GM21360 (cell line): Measurements from ENCODE around the gene CSTB.

Experiments
- ATAC-seq: cut with Tn5 transposase; IDR thresholded peaks from one replicate; pipeline ENCODE4 v1.9.1; 2021; ENCODE audit warnings: mild to moderate bottlenecking, moderate library complexity; ENCODE audit not compliant: unreplicated experiment

Gene CSTB

DNA sequence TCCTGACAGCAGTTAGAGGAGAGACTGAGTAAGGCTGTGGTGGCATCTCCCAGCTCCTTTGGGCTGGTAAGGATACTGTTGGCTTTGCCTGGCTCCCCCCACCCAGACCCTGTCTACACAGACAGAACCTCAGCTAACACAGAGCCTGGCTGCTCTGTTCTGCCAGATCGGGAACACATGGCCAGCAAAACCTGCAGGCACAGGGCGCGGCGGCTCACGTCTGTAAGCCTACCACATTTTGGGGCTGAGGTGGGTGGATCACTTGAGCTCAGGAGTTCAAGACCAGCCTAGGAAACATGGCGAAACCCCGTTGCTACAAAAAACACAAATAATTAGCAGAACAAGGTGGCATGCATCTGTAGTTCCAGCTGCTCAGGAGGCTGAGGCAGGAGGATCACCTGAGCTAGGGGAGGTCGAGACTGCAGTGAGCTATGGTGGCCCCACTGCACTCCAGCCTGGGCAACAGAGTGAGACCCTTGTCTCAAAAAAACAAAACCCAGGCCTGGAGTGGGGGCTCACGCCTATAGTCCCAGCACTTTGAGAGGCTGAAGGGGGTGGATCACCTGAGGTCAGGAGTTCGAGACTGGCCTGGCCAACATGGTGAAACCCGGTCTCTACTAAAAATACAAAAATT is 6.7 kb downstream of the CSTB start:
- no peak for ATAC-seq

DNA sequence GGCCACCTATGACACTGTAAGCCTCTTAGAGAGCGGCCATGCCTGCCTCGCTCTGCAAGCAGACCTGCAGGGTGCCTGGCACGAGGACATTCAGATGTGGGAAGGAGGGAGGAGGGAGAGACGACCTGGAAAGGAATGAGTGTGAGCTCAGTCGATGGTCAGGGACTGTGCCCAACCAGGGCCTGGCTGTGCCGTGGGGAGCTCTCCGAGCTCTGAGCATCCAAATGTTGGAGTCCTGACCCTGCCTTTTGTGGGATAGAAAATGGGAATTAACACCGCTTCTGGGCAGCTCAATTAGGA is 7.3 kb downstream of the CSTB start:
- no peak for ATAC-seq

GRCh38 chr21:43767984-43768867 is 7.9 kb downstream of the CSTB start:
- ATAC-seq: no peak

DNA sequence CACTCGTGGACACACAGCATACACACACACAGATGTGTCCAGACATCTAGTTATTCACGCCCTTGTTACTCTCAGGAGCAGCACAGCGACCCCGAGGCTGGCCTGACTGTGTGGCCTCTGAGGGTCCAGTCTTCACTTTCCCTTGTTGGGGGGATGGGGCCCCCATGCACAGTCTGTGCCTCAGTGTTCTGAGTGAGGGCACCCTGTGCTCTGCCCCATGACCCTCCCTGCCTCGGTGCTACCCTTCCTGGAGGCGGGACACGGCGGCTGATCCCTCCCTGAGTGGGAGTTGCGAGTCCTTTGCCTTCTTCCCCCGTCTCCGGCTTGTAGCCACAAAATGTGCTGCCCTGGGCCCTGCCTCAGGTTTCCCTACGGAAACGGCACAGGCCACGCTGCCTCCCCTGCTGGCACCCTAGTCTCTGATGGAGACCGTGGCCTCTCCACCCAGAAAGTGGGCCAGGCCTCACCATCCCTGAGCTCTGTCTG is 8.6 kb downstream of the CSTB start:
- no peak for ATAC-seq

- ATAC-seq: no peak
These were observed 9.2 kb downstream of the CSTB start for GRCh38 chr21:43766734-43767497.

- no peak for ATAC-seq
These were observed 11.3 kb downstream of the CSTB start for GRCh38 chr21:43764576-43765495.

DNA sequence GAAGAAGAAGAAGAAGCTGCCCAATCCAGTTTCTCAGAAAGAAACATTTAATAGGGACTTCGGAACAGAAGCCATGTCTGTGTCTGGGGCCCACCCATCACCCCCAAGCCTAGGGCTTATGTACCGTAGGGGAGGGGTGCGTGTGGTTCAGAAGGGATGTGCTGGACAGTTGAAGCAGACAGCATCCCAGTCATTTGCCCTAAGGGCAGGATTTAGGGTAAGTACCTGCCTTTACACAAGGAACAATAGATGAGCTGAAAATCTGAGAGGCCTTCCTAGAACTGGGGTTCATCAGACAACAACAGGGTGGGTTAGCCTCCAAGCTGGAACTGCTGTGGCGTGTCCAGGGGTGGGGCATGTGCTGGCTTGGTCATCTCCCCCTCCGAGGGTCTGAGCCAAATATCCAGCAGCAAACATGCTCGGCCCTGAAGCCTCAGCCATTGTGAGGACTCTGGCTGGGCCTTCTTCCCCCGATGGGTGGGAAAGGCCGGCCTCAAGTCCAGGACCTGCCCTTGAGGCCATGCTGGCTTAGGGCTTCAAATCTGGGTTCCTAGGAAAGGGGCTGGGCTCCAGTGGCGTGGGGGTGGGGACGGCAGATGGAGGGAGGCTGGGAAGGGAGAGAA is 12.1 kb downstream of the CSTB start:
- no peak for ATAC-seq

DNA sequence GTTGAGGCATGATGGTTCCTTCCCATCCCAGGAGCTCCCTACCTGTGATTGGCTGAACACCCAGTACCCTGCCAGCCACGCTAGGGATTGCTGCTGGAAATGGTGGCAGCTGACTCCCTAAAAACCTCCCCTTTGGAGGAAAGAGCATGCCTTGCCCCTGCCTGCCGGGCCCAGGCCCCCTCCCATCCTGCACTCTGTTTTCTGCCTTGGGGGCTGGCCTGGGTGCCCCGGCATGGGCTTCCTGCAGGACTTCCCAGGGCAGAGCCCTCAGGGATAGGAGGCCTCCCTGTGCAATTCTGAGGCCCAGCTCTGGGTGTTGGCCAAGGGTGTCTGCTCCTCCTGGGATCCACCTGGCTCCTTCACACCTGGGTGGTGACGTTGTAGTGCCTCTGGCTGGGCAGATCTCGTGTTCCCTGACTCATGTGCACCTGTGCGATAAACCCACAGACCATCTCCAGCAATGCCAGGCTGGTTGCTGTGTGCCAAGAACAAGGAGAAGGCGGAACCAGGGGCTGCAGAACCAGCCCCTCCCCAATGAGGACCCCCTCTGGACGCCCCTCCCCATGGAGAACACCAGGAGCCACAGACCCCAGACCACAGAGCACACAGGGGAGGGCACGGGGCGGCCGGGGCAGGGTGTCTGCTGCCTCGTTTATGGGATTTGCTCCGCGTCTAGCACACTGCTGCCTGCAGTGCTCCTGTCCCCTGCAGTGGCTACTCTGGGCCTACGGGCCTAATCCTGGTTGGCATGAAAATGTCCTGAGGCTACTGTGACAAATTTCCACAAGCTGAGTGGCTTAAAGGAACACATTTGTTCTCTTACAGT is 13.6 kb downstream of the CSTB start:
- no peak for ATAC-seq

GRCh38 chr21:43761886-43762285 is 14.2 kb downstream of the CSTB start:
- no peak for ATAC-seq

DNA sequence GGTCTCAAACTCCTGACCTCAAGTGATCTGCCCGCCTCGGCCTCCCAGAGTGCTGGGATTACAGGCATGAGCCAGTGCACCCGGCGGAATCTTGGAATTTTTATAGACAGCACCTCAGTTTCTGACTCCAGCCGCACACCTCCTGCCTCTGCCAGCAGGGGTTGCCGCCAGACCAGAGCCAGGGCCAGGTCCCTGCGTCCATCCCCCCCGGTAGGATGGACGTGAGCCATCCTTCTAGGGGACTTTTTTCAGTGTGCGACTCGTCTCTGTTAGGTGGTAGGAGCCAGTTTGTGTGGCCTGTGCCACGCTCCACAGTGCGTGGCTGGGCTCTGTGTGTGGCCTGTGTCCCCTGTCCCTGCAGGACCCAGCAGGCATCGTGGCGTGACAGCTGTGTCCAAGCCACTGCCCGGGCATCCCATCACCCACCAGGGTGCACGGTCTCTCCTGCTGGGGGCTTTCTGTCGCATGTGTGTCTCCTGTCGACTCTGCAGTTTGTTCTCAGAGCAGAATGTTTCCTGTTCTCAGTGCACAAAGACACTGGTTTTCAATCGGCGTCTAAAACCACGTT is 15.6 kb downstream of the CSTB start:
- ATAC-seq: no peak

DNA sequence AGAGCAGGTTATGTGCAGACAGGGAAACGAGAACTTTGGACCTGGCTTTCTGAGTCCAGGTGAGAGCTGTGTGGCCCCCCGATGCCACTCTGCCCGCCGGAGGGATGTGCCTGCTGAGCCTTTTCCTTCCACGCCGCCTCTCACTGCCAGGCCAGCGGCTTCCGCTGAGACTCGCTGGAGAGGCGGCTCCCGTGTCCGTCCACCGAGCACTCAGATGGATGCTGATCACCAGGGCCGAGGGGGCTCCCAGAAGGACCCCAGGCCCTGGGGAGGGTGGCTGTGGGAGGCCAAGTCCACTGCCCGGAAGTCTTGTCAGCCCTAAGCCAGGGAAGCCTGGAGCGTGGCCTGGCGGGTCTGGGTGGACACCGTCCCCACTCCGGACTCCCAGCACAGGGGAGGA is 16.5 kb downstream of the CSTB start:
- ATAC-seq: no peak

DNA sequence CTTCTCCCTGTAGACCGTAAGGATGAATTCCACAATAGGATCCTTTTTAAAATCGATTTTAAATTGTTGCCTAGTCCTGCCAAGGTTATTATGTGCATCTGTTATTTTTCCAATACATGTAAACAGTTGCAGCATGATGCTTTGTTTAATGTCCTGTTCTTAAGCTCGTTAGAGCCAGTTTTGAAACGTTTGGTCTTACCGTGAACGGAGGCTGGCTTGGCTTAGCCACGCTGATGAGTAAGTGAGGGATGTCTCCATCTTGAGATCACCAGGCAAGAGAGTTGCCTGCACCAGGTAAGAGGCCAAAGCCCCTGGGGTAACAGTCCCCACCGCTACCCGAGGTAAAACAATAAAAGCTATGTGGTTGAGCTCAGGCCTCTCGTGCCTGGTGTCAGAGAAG is 17.3 kb downstream of the CSTB start:
- ATAC-seq: no peak

DNA sequence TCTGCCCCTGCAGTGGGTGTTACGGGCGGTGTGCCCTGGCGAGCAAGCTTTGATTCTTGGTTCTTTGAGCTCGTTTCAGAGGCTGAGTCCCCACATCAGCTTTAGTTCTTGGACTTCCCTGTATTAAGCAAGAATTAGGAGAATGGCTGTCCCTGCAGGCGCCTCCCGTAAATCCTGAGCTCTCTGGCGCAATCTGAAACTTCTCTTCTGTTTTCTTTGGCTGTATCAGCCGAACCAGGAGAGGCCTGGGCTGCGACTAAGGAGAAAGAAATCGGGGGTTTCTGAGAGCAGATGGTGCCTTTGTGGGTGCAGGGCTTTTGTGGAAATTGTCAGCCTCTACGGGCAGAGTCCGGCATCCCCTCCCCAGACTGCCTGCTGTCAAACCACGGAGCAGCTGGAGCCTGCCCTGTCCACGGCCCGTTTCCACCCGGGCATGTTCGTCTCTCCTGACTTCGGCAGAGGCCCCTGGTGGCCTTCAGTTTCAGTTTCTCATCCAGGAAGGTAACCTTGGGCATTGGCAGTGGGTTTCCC is 17.9 kb downstream of the CSTB start:
- no peak for ATAC-seq

DNA sequence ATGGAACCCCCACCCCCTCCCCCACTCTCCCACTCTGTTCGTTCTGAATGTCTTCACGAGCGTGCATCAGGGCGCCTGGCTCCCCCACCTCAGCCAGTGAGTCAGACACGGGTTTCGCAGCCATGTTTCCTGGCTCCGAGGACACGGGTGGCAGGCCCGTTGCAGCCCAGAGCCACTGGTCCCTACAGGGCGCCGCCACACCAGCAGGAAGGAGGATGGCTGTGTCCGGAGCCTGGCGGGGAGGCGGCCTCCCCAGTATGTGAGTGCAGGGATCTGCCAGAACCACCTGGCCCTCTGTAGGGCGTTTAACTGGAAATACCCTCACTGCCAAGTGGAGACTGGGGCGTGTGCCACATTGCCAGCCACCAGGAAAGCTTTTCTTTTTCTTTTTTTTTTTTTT is 18.5 kb downstream of the CSTB start:
- no peak for ATAC-seq

- no peak for ATAC-seq
These were observed 20.1 kb downstream of the CSTB start for GRCh38 chr21:43755820-43756594.

GRCh38 chr21:43754948-43755781 is 20.9 kb downstream of the CSTB start:
- ATAC-seq: no peak

DNA sequence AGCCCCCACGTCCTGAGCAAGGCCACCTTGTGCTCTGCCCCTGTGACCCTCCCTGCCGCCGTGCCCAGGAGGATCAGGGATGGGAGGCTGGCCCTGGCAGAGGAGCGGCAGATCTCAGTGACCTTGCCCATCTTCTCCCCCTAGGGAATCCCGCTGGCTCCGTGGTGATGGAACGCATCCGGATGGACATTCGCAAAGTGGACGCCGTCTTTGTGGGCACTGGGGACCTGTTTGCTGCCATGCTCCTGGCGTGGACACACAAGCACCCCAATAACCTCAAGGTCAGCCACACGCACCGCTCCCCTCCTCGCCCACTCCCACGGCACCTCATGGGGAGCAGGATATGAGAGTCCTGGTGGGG is 22.7 kb downstream of the CSTB start:
- no peak for ATAC-seq
